GM23338 (cell line): ENCODE results near the gene CDHR3. TPM values are rescaled to one million over a fixed set of nuclear protein-coding genes. Genes with fewer than 3 reads are reported as not detected.

Source experiments
- ATAC-seq: fragments of 200-7000 bp; cut with Tn5 transposase; 3 replicates; pipeline ENCODE4 v1.9.1; 2020
- DNase-seq: peaks from one replicate; pipeline ENCODE4 v3.0.0-alpha.2; 2015; ENCODE audit warnings: low spot score
- H2AFZ ChIP-seq: fragments of 200-600 bp; sonication (generic); 2 replicates; pipeline ENCODE4 v1.8.0; 2016; ENCODE audit warnings: antibody characterized with exemption, mild to moderate bottlenecking, moderate library complexity
- H3F3A ChIP-seq: fragments of 200-600 bp; sonication (generic); replicated peaks from 2 replicates; pipeline ENCODE4 v1.8.0; 2017; ENCODE audit warnings: antibody characterized with exemption, mixed run types, low read depth
- H3K27ac ChIP-seq: fragments of 200-600 bp; sonication (generic); 2 replicates; pipeline ENCODE4 v1.6.1; 2016; ENCODE audit warnings: low read depth
- H3K27me3 ChIP-seq: fragments of 200-600 bp; sonication (generic); 2 replicates; pipeline ENCODE4 v1.8.0; 2016; ENCODE audit warnings: mild to moderate bottlenecking, mixed run types, moderate library complexity; ENCODE audit not compliant: insufficient read depth
- H3K36me3 ChIP-seq: fragments of 200-600 bp; sonication (generic); 2 replicates; pipeline ENCODE4 v1.8.0; 2016; ENCODE audit warnings: mild to moderate bottlenecking; ENCODE audit not compliant: insufficient read depth
- H3K4me1 ChIP-seq: fragments of 200-600 bp; sonication (generic); 2 replicates; pipeline ENCODE4 v1.8.0; 2016; ENCODE audit warnings: mild to moderate bottlenecking, moderate library complexity; ENCODE audit not compliant: insufficient read depth
- H3K4me2 ChIP-seq: fragments of 200-600 bp; sonication (generic); 2 replicates; pipeline ENCODE4 v1.7.1; 2017; ENCODE audit warnings: mixed run types
- H3K4me3 ChIP-seq: fragments of 200-600 bp; sonication (generic); 2 replicates; pipeline ENCODE4 v1.6.1; 2016; ENCODE audit warnings: mixed run types
- H3K79me2 ChIP-seq: fragments of 200-600 bp; sonication (generic); replicated peaks from 2 replicates; pipeline ENCODE4 v1.8.0; 2017; ENCODE audit warnings: mild to moderate bottlenecking; ENCODE audit not compliant: insufficient read depth
- H3K9me2 ChIP-seq: fragments of 200-600 bp; sonication (generic); 2 replicates; pipeline ENCODE4 v1.8.0; 2017; ENCODE audit not compliant: insufficient read depth
- H4K20me1 ChIP-seq: fragments of 200-600 bp; sonication (generic); replicated peaks from 2 replicates; pipeline ENCODE4 v1.8.0; 2017; ENCODE audit warnings: mild to moderate bottlenecking; ENCODE audit not compliant: insufficient read depth
- H3K27ac Mint-ChIP-seq: 2 replicates; pipeline ENCODE4 v1.8.0; 2020; ENCODE audit warnings: inconsistent platforms, mild to moderate bottlenecking, moderate library complexity, mixed read lengths
- H3K27me3 Mint-ChIP-seq: 3 replicates; pipeline ENCODE4 v1.8.0; 2022; ENCODE audit warnings: low read depth, mild to moderate bottlenecking, moderate library complexity, mixed read lengths, inconsistent platforms; ENCODE audit not compliant: insufficient read depth, poor library complexity
- H3K36me3 Mint-ChIP-seq: 3 replicates; pipeline ENCODE4 v1.8.0; 2021; ENCODE audit warnings: low read depth, mild to moderate bottlenecking, inconsistent platforms, moderate library complexity, mixed read lengths
- H3K4me1 Mint-ChIP-seq: 3 replicates; pipeline ENCODE4 v1.8.0; 2020; ENCODE audit warnings: mild to moderate bottlenecking, inconsistent platforms, mixed read lengths
- H3K4me3 Mint-ChIP-seq: 3 replicates; pipeline ENCODE4 v1.8.0; 2021; ENCODE audit warnings: moderate library complexity, mild to moderate bottlenecking, inconsistent platforms, mixed read lengths
- H3K9me3 Mint-ChIP-seq: 3 replicates; pipeline ENCODE4 v1.8.0; 2020; ENCODE audit warnings: moderate library complexity, mild to moderate bottlenecking, inconsistent platforms, mixed read lengths
- CREB1 ChIP-seq: fragments of 250-450 bp; sonication (Bioruptor Pico); IDR thresholded peaks from 2 replicates; pipeline ENCODE4 v1.5.0; 2020; ENCODE audit warnings: low read depth, mild to moderate bottlenecking, moderate library complexity
- EZH2 ChIP-seq: fragments of 200-600 bp; sonication (generic); IDR thresholded peaks from one replicate; pipeline ENCODE4 v1.8.0; 2017; ENCODE audit warnings: antibody characterized with exemption, mild to moderate bottlenecking, low read depth; ENCODE audit not compliant: unreplicated experiment
- EZH2phosphoT487 ChIP-seq: fragments of 200-600 bp; sonication (generic); IDR thresholded peaks from one replicate; pipeline ENCODE4 v1.8.1; 2018; ENCODE audit warnings: antibody characterized with exemption; ENCODE audit not compliant: unreplicated experiment
- JUNB ChIP-seq: IDR thresholded peaks from one replicate; pipeline ENCODE4 v1.6.1; 2016; ENCODE audit warnings: antibody characterized with exemption; ENCODE audit not compliant: unreplicated experiment
- NANOG ChIP-seq: IDR thresholded peaks from 2 replicates; pipeline ENCODE4 v1.6.1; 2016; ENCODE audit warnings: antibody characterized with exemption, borderline replicate concordance
- POLR2AphosphoS5 ChIP-seq: IDR thresholded peaks from 2 replicates; pipeline ENCODE4 v1.6.1; 2016; ENCODE audit warnings: antibody characterized with exemption, low read depth
- STAT1 ChIP-seq: IDR thresholded peaks from one replicate; pipeline ENCODE4 v1.6.1; 2016; ENCODE audit warnings: antibody characterized with exemption; ENCODE audit not compliant: unreplicated experiment
- ZNF114 ChIP-seq: fragments of 250-450 bp; sonication (Bioruptor Pico); IDR thresholded peaks from 2 replicates; pipeline ENCODE4 v1.5.0; 2020; ENCODE audit warnings: mild to moderate bottlenecking, moderate library complexity
- ZNF331 ChIP-seq: fragments of 250-450 bp; sonication (Bioruptor Pico); IDR thresholded peaks from 2 replicates; pipeline ENCODE4 v1.5.0; 2020; ENCODE audit warnings: low read depth, mild to moderate bottlenecking, moderate library complexity
- polyA plus RNA-seq: library from polyadenylated mRNA; unstranded; fragments of >200 nt; fragmentation: Nextera tagmentation; extraction: Ambion mirVana; gene quantifications from 2 replicates; pipeline ENCODE4 v1.2.1, GENCODE V29; 2016
- total RNA-seq: library from RNA; depleted of rRNA; stranded (reverse); fragments of >200 nt; shearing (Covaris generic); gene quantifications from 2 replicates; pipeline ENCODE4 v1.2.3, GENCODE V29; 2014
- TF ChIP-seq, protein P1 (sequence below): IDR thresholded peaks from 2 replicates; pipeline ENCODE4 v1.6.1; 2016; ENCODE audit warnings: antibody characterized with exemption
- TF ChIP-seq, protein P2 (sequence below), 2 experiments: fragments of 200-600 bp in 1 of 2; sonication (generic) in 1 of 2; conservative IDR thresholded peaks; 2 replicates each; pipeline versions ENCODE4 v1.5.1 to v1.6.1; 2016 to 2017; ENCODE audit warnings: antibody characterized with exemption in 2 of 2, low read depth in 2 of 2, mild to moderate bottlenecking in 2 of 2, moderate library complexity in 1 of 2
- TF ChIP-seq, protein P3 (sequence below): IDR thresholded peaks from one replicate; pipeline ENCODE4 v1.6.1; 2018; ENCODE audit warnings: antibody characterized with exemption; ENCODE audit not compliant: unreplicated experiment
- TF ChIP-seq, protein P4 (sequence below): fragments of 250-450 bp; sonication (Bioruptor Pico); IDR thresholded peaks from 2 replicates; pipeline ENCODE4 v1.5.0; 2020; ENCODE audit warnings: mild to moderate bottlenecking, moderate library complexity

The CDHR3 gene
- total and polyA plus RNA-seq, 2 experiments from 2014 or later = 5.1 to 12.2 TPM

DNA sequence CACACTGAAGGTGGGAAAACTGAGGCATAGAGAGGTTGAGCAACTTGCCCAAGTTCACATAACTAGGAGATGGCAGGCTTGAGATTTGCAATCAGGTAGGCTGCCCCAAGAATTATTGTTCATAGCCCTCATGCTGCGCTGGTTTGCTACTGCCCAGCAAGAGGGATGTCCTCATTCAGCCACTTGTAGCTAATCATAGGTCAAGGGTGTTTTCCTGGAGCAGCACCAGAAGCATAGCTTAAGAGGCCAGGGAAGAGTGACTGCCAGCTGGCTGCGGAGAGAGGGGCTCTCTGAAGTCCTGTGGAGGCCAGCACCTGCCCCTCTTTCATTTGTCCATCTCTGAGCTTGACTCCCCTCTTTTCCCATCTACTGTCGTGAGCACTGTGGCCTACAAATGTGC lies 15.0 kb downstream of the CDHR3 start:
- TF ChIP-seq EZH2phosphoT487 (no peak), ZNF331 (CRISPR knock-in tag) (no peak), ZNF114 (CRISPR knock-in tag) (no peak), STAT1 (no peak), JUNB (no peak), CREB1 (CRISPR knock-in tag) (no peak), NANOG (no peak), EZH2 (no peak), POLR2AphosphoS5 (no peak)
- TF ChIP-seq, protein P1, sequence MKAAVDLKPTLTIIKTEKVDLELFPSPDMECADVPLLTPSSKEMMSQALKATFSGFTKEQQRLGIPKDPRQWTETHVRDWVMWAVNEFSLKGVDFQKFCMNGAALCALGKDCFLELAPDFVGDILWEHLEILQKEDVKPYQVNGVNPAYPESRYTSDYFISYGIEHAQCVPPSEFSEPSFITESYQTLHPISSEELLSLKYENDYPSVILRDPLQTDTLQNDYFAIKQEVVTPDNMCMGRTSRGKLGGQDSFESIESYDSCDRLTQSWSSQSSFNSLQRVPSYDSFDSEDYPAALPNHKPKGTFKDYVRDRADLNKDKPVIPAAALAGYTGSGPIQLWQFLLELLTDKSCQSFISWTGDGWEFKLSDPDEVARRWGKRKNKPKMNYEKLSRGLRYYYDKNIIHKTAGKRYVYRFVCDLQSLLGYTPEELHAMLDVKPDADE = no peak
- TF ChIP-seq, protein P2, sequence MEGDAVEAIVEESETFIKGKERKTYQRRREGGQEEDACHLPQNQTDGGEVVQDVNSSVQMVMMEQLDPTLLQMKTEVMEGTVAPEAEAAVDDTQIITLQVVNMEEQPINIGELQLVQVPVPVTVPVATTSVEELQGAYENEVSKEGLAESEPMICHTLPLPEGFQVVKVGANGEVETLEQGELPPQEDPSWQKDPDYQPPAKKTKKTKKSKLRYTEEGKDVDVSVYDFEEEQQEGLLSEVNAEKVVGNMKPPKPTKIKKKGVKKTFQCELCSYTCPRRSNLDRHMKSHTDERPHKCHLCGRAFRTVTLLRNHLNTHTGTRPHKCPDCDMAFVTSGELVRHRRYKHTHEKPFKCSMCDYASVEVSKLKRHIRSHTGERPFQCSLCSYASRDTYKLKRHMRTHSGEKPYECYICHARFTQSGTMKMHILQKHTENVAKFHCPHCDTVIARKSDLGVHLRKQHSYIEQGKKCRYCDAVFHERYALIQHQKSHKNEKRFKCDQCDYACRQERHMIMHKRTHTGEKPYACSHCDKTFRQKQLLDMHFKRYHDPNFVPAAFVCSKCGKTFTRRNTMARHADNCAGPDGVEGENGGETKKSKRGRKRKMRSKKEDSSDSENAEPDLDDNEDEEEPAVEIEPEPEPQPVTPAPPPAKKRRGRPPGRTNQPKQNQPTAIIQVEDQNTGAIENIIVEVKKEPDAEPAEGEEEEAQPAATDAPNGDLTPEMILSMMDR (conservative IDR thresholded peaks at IDR 0.05; ENCODE audit: low read depth in 2 of 2) = no peak
- TF ChIP-seq, protein P3, sequence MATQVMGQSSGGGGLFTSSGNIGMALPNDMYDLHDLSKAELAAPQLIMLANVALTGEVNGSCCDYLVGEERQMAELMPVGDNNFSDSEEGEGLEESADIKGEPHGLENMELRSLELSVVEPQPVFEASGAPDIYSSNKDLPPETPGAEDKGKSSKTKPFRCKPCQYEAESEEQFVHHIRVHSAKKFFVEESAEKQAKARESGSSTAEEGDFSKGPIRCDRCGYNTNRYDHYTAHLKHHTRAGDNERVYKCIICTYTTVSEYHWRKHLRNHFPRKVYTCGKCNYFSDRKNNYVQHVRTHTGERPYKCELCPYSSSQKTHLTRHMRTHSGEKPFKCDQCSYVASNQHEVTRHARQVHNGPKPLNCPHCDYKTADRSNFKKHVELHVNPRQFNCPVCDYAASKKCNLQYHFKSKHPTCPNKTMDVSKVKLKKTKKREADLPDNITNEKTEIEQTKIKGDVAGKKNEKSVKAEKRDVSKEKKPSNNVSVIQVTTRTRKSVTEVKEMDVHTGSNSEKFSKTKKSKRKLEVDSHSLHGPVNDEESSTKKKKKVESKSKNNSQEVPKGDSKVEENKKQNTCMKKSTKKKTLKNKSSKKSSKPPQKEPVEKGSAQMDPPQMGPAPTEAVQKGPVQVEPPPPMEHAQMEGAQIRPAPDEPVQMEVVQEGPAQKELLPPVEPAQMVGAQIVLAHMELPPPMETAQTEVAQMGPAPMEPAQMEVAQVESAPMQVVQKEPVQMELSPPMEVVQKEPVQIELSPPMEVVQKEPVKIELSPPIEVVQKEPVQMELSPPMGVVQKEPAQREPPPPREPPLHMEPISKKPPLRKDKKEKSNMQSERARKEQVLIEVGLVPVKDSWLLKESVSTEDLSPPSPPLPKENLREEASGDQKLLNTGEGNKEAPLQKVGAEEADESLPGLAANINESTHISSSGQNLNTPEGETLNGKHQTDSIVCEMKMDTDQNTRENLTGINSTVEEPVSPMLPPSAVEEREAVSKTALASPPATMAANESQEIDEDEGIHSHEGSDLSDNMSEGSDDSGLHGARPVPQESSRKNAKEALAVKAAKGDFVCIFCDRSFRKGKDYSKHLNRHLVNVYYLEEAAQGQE = no peak
- TF ChIP-seq, protein P4, sequence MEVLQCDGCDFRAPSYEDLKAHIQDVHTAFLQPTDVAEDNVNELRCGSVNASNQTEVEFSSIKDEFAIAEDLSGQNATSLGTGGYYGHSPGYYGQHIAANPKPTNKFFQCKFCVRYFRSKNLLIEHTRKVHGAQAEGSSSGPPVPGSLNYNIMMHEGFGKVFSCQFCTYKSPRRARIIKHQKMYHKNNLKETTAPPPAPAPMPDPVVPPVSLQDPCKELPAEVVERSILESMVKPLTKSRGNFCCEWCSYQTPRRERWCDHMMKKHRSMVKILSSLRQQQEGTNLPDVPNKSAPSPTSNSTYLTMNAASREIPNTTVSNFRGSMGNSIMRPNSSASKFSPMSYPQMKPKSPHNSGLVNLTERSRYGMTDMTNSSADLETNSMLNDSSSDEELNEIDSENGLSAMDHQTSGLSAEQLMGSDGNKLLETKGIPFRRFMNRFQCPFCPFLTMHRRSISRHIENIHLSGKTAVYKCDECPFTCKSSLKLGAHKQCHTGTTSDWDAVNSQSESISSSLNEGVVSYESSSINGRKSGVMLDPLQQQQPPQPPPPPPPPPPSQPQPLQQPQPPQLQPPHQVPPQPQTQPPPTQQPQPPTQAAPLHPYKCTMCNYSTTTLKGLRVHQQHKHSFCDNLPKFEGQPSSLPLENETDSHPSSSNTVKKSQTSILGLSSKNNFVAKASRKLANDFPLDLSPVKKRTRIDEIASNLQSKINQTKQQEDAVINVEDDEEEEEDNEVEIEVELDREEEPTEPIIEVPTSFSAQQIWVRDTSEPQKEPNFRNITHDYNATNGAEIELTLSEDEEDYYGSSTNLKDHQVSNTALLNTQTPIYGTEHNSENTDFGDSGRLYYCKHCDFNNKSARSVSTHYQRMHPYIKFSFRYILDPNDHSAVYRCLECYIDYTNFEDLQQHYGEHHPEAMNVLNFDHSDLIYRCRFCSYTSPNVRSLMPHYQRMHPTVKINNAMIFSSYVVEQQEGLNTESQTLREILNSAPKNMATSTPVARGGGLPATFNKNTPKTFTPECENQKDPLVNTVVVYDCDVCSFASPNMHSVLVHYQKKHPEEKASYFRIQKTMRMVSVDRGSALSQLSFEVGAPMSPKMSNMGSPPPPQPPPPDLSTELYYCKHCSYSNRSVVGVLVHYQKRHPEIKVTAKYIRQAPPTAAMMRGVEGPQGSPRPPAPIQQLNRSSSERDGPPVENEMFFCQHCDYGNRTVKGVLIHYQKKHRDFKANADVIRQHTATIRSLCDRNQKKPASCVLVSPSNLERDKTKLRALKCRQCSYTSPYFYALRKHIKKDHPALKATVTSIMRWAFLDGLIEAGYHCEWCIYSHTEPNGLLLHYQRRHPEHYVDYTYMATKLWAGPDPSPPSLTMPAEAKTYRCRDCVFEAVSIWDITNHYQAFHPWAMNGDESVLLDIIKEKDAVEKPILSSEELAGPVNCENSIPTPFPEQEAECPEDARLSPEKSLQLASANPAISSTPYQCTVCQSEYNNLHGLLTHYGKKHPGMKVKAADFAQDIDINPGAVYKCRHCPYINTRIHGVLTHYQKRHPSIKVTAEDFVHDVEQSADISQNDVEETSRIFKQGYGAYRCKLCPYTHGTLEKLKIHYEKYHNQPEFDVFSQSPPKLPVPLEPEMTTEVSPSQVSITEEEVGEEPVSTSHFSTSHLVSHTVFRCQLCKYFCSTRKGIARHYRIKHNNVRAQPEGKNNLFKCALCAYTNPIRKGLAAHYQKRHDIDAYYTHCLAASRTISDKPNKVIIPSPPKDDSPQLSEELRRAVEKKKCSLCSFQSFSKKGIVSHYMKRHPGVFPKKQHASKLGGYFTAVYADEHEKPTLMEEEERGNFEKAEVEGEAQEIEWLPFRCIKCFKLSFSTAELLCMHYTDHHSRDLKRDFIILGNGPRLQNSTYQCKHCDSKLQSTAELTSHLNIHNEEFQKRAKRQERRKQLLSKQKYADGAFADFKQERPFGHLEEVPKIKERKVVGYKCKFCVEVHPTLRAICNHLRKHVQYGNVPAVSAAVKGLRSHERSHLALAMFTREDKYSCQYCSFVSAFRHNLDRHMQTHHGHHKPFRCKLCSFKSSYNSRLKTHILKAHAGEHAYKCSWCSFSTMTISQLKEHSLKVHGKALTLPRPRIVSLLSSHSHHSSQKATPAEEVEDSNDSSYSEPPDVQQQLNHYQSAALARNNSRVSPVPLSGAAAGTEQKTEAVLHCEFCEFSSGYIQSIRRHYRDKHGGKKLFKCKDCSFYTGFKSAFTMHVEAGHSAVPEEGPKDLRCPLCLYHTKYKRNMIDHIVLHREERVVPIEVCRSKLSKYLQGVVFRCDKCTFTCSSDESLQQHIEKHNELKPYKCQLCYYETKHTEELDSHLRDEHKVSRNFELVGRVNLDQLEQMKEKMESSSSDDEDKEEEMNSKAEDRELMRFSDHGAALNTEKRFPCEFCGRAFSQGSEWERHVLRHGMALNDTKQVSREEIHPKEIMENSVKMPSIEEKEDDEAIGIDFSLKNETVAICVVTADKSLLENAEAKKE (CRISPR knock-in tag) = no peak
- DNase-seq (no peak), ATAC-seq (no peak)
- Histone ChIP-seq H3K27ac (no peak overlapping the region), H3K36me3 (no peaks in the 10 kb centered on the region), H3K4me2 (no peak overlapping the region), H3K4me3 (no peak overlapping the region), H3K79me2 (no peaks in the 10 kb centered on the region), H3K4me1 (peaks cover 12% of the 10 kb centered on the region), H3K9me2 (0 out of 2 replicates have a peak, but pooled peaks cover 5% of the 10 kb centered on the region), H4K20me1 (no peaks in the 10 kb centered on the region), H2AFZ (no peak overlapping the region), H3F3A (0 out of 2 replicates have a peak, but pooled peaks cover 6% of the 10 kb centered on the region), H3K27me3 (no peaks in the 10 kb centered on the region)
- peaks cover 38% of the 10 kb centered on the region for H3K4me1 Mint-ChIP-seq
- H3K27me3 Mint-ChIP-seq = no peaks in the 10 kb centered on the region
- H3K36me3 Mint-ChIP-seq = no peaks in the 10 kb centered on the region
- no peak overlapping the region for H3K27ac Mint-ChIP-seq
- H3K9me3 Mint-ChIP-seq = no peaks in the 10 kb centered on the region
- no peak overlapping the region for H3K4me3 Mint-ChIP-seq
